ENCODE results near the gene PRDM12. TPM values are rescaled to one million over a fixed set of nuclear protein-coding genes. Genes with fewer than 3 reads are reported as not detected.

The PRDM12 gene
- total RNA-seq, 2 experiments from 2014 or later, result not detected

DNA sequence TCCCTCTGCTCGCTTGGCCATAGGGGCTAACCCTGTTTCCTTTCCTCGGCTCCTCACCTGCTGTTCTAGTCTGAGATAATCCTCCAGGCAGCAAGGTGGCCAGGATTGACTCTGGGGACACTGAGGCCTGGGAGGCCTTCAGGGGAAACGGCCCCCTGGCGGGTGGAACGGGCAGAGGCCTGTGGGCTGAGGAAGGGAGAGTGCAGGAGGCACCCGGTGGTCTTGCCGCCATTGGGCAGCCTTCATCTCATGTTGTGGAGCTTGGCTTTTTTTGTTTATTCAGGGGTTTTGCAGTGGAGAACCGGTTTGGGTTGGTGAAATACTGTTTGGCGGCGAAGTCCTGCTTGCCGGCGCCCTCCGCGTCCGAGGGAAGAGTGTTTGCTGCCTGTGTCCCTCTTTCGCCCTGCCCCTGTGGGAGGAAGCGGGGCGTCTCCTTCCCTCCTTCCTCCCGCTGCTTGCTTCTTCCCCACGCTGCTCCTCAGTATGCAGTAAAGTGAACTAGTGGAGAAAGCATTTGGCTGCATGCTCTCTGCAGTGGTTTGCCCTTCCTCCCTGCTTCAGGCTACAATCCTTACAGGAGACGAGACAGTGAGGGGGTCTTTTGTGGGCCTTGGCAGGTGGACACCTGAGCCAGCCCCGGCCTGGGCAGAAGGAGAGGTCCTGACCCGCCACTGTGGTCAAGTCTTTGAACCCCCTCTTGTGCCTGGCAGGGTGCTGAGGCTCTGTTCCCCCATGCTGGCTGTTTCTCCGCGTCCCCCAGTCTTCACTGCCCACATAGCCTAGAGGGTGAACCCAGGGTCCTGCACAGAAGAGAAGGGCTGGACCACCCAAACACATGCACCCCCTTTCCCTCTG lies 30.8 kb upstream of the PRDM12 start:
- no peak overlapping the region for H3K4me3 Mint-ChIP-seq
- H3K36me3 Mint-ChIP-seq, result peaks cover 12% of the 10 kb centered on the region

DNA sequence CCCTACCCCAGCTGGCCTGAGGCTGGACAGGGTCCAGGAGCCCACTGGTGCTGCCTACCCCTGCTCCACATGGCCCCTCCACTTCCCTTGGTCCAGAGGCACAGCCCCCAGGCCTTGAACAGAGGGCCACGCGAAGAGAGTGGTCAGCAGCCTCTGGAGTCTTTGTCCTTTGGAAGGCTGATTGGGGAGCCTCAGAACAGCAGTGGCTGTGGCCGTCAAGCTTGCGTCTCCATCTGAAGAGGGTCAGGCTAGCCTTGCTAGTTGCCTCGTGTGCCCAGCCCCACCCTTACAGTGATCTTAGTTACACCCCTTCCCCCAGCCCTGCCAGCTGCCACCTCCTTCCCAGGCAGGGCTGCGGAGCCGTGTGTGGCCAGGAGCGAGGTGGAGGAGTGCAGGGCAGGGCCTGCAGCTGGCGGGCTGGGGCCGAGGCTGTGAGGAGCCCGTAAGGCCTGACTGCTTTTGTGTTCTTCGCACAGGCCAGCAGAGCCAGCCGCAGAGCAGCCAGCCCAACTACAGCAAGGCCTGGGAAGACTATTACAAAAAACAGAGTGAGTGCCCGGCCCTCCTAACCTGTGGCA lies 30.1 kb upstream of the PRDM12 start:
- Mint-ChIP-seq H3K4me1 (no peaks in the 10 kb centered on the region), H3K9me3 (no peaks in the 10 kb centered on the region), H3K27me3 (no peaks in the 10 kb centered on the region), H3K36me3 (peaks cover 19% of the 10 kb centered on the region), H3K27ac (no peak overlapping the region), H3K4me3 (no peak overlapping the region)
- DNase-seq, result no peak

More for the DNA sequence above, 30.8 kb upstream of the PRDM12 start:
- no peaks in the 10 kb centered on the region for H3K9me3 Mint-ChIP-seq
- H3K27ac Mint-ChIP-seq, result no peak overlapping the region
- no peaks in the 10 kb centered on the region for H3K27me3 Mint-ChIP-seq
- DNase-seq, result no peak
- H3K4me1 Mint-ChIP-seq, result no peaks in the 10 kb centered on the region

DNA sequence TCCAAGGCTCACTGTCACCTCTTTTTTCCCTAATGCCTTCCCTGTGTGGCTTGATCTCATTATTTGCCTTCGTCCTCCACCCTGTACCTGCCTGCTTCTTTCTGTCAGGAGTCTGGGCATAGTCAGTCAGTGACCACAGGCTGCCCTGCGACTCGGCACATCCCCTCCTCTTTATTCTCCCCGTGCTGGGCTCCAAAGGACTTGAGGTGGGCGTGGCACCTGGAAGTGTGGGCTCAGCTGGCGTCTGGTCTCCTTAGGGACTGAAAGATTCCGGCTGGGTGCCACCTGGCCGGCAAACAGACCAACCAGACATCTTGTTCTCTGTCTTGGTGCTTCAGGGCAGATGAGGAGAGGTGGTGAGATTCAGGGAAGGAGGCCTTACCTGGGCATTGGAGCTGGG lies 29.6 kb upstream of the PRDM12 start:
- Mint-ChIP-seq H3K4me1 (no peaks in the 10 kb centered on the region), H3K27ac (no peak overlapping the region), H3K4me3 (no peak overlapping the region), H3K27me3 (no peaks in the 10 kb centered on the region), H3K36me3 (peaks cover 21% of the 10 kb centered on the region), H3K9me3 (no peaks in the 10 kb centered on the region)
- no peak for DNase-seq

DNA sequence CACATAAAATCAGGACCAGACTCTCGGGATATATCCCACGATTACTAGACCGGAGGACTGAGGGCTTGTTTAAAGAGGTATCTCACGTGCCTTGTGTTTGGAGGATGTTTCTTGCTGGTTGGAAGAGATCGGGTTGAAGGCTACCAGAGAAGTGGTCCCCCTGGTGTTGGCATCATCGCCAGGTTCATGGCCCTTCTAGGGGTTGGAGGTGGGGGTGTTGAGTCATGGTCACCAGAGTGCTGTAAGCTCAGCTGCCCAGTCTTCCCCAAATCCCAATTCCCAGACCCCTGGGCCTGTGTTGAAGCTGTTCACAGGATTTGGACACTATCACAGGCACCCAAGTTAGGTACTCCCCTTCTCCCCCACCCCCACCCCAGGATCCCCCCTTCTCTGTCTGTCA lies 29.1 kb upstream of the PRDM12 start:
- Mint-ChIP-seq H3K36me3 (peaks cover 21% of the 10 kb centered on the region), H3K27ac (no peak overlapping the region), H3K4me3 (no peak overlapping the region), H3K9me3 (no peaks in the 10 kb centered on the region), H3K4me1 (no peaks in the 10 kb centered on the region), H3K27me3 (no peaks in the 10 kb centered on the region)
- DNase-seq, result no peak

DNA sequence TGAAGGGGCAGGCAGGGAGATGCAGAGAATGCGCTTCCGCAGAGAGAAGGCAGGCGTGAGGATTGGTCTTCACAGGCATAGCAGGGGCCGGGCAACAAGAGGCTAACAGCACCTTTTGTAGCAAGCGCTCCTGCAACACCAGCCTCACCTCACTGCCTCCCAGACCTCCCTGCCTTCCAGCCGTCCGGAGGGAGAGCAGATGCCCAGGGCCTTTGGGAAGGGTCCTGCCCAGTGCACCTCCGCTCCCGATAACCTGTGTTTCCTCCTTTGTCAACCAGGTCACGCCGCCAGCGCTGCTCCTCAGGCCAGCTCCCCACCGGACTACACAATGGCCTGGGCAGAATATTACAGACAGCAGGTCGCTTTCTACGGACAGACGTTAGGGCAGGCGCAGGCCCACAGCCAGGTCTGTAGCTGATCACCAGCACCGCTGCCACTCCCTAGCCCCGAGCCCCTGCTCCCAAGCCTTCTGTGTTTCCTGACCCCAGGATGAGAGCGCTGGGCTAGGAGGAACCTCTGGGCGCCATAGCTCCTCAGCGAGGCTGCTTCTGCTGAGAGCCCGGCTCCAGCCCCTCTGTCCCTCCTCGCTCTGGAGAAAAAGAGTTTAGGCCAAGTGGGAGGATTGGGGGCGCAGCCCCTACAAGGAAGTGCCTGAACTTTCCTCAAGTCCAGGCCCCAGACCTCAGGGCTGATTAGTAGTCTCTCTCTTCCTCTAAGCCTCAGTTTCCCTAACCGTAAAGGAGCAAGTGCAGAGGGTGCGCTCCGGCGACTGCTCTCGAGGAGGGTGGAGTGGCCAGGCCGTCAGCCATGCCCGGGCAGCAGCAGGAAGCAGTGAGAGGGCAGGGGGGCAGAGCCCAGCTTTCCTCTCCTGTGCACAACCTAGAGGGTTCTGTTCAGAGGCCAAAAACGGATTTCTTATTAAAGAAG lies 28.4 kb upstream of the PRDM12 start:
- DNase-seq, result no peak
- no peaks in the 10 kb centered on the region for H3K4me1 Mint-ChIP-seq

DNA sequence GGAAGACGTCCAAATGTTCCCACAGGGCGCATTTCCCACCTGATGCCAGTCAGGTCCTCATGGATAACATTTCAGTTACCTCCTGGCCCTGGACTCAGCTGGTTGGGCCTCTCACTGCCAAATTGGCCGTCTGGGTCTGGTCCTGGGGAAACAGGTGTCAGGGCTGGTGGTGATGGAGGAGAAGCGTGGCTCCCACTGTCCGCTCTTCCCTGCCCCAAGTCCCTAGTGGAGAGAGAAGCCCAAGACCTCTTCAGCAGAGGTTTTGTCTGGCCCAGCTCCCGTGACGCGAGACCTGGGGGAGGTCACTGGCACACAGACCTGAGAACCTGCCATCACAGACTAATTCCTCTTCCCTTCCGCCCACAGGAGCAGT lies 27.8 kb upstream of the PRDM12 start:
- Mint-ChIP-seq H3K27ac (no peak overlapping the region), H3K36me3 (peaks cover 21% of the 10 kb centered on the region), H3K4me3 (no peak overlapping the region), H3K9me3 (no peaks in the 10 kb centered on the region), H3K4me1 (no peaks in the 10 kb centered on the region), H3K27me3 (no peaks in the 10 kb centered on the region)
- DNase-seq, result no peak

More for the DNA sequence above, 28.4 kb upstream of the PRDM12 start:
- H3K9me3 Mint-ChIP-seq, result no peaks in the 10 kb centered on the region
- no peaks in the 10 kb centered on the region for H3K27me3 Mint-ChIP-seq
- H3K4me3 Mint-ChIP-seq, result no peak overlapping the region
- H3K36me3 Mint-ChIP-seq, result peaks cover 21% of the 10 kb centered on the region
- H3K27ac Mint-ChIP-seq, result no peak overlapping the region

DNA sequence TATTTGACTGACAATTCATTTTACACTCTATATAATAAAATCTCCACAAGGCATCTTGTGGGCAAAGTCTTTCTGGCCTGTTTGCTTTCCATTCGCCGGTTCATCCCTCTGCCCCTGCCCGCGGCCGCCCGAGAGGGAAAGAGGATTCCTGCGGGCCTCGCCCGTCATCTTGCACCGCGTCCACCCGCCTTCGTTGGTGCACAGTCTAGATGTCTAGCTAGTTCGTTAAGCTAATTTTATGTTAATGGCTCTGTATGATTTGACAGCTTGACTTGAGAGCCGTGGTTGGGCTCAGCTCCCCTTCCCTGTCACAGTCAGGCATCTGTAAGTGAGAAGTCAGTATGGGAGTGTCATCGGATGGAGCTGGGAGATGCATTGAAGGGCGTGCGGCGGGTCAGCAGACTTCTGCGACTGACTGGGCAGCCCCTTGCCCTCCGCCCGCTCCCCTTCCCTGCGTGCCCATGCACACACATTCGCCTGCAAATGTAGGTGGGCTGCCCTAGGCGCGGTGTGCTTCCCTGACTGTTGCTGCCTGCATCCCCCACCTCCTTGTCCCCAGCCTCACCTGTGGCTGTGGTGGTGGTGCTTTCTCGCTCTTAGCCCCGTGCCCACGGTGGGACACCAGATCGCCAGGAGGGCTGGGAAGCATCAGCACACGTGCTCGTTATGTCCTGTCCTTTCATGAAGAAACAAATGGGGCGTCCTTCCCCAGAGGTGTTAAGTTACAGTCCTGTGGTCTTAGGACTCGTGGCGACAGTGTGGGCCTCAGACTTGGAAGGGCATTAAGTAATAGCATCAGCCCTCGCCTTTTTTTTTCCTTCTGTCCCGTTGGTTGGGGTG lies 25.9 kb upstream of the PRDM12 start:
- H3K27me3 Mint-ChIP-seq, result no peaks in the 10 kb centered on the region
- peaks cover 21% of the 10 kb centered on the region for H3K36me3 Mint-ChIP-seq
- DNase-seq, result no peak
- no peaks in the 10 kb centered on the region for H3K9me3 Mint-ChIP-seq
- H3K4me3 Mint-ChIP-seq, result no peak overlapping the region
- no peaks in the 10 kb centered on the region for H3K4me1 Mint-ChIP-seq
- H3K27ac Mint-ChIP-seq, result no peak overlapping the region

DNA sequence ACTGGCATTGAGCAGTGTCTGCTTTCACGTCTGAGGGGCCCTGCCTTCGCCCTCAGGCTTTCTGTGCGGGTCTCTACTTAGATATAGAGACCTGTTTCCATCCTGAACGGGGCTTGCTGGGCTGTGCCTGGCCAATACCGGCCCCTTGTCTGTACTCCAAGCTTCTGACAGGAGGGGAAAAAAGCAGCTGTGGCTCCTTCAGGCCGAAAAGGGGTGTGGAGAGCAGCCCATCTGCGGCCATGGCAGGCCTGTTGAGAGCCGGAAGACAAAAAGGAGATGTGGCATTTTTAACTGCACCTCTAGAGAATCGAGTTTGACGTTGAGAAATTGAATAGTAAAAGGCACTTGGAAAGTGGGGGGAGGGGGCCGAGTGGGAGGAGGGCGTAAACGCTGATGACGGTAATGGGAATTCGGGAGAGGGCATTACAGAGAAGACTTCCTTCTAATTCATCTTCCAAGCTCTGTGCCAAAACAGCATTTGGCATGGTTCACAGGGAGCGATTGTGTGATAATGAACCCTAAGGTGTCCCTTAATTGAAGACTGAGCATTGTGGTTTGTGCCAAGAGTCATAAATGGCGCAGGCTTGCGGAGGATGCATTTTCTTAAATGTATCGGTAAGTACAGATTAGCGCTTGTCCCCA lies 25.1 kb upstream of the PRDM12 start:
- no peak overlapping the region for H3K27ac Mint-ChIP-seq
- H3K9me3 Mint-ChIP-seq, result no peaks in the 10 kb centered on the region
- H3K27me3 Mint-ChIP-seq, result no peaks in the 10 kb centered on the region
- H3K36me3 Mint-ChIP-seq, result peaks cover 21% of the 10 kb centered on the region
- no peak for DNase-seq
- H3K4me3 Mint-ChIP-seq, result no peak overlapping the region
- H3K4me1 Mint-ChIP-seq, result no peaks in the 10 kb centered on the region

DNA sequence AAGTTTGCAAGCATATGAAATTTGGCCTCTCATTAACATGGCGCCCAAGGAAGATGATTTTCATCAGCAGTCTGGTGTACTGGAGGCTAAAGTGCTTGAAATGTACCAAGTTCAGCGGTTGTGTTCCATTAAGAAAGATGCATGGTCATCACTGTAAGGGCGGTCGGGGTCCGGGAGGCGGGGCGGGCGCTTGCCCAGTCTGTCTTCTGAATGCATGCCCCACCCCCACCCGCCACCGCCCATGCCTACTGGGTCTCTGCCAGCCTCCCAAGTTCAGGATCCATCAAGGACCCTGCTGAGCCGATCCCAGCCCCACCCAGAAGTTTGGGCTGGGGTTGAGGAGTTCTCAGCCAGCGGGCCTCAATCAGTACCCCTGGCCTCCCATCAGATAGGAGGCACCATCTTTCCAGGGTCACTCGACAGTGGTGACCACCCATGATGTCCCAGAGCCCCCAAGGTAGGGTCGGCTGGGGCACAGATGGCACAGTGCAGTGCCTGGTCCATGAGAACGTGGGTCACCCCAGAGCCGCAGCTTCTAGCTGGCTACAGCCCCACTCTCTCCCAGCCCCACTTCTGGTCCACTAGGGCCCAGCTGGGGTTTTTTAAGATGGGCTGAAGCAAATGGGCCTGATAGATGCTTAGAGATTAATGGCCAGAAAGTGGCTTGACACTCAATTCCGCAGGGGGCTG lies 24.4 kb upstream of the PRDM12 start:
- Mint-ChIP-seq H3K36me3 (peaks cover 18% of the 10 kb centered on the region), H3K27me3 (no peaks in the 10 kb centered on the region), H3K9me3 (no peaks in the 10 kb centered on the region), H3K27ac (no peak overlapping the region), H3K4me3 (no peak overlapping the region), H3K4me1 (no peaks in the 10 kb centered on the region)
- no peak for DNase-seq

DNA sequence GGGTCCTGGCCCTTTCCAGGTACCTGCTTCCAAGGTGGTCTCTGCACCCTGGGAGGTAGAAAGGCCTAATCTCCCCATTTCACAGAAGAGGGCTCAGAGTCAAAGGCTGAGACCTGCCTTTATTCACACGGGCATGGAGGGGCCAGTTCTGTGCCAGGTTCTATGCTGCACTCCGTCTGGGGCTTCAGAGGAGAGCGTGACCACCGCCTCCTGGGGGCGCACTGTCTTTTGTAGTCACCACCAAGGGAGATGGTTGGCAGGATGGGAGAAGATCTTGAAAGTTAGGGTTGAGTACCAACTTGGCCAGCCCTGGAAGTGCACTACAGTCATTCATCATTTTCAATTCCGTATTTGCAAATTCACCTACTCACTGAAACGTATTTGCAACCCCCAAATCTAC lies 23.7 kb upstream of the PRDM12 start:
- H3K27me3 Mint-ChIP-seq, result no peaks in the 10 kb centered on the region
- no peak overlapping the region for H3K4me3 Mint-ChIP-seq
- no peak overlapping the region for H3K27ac Mint-ChIP-seq
- peaks cover 17% of the 10 kb centered on the region for H3K36me3 Mint-ChIP-seq
- DNase-seq, result no peak
- peaks cover under 1% of the 10 kb centered on the region for H3K9me3 Mint-ChIP-seq
- no peaks in the 10 kb centered on the region for H3K4me1 Mint-ChIP-seq

DNA sequence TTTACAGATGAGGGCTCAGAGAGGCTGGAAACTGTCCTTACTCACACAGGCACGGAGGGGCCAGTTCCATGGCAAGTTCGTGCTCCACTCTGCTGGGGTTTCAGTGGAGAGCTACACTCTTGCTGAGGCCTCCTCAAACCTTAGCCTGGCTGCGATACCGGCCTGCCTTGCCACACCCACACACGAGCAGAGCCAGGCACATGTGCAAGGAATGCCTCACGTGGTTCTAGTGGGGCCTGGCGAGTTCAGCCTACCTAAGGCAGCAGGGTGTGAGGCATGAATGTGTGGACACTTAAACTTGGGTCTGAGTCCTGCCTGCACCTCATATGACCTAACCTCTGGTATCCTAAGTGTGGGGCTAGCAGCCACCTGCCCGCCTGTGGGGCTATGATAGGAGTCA lies 21.5 kb upstream of the PRDM12 start:
- no peak overlapping the region for H3K27ac Mint-ChIP-seq
- H3K36me3 Mint-ChIP-seq, result peaks cover 12% of the 10 kb centered on the region
- no peaks in the 10 kb centered on the region for H3K27me3 Mint-ChIP-seq
- H3K4me1 Mint-ChIP-seq, result no peaks in the 10 kb centered on the region
- peaks cover 6% of the 10 kb centered on the region for H3K9me3 Mint-ChIP-seq
- DNase-seq, result no peak
- H3K4me3 Mint-ChIP-seq, result no peak overlapping the region

DNA sequence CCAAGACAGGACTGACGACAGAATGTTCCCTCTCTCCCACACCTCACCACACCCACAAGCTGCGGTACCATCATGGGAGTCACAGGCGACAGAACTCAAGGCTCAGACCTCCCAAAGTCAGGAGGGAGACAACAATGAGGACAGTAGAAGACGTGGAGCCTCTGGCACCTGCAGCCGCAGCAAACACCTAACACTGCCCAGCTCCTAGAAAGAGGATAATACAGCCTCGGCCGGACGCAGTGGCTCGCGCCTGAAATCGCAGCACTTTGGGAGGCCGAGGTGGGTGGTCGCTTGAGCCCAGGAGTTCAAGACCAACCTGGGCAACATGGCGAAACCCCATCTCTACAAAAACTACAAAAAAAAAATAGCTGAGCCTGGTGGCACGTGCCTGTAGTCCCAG lies 13.2 kb upstream of the PRDM12 start:
- DNase-seq, result no peak
- peaks cover 12% of the 10 kb centered on the region for H3K27me3 Mint-ChIP-seq
- H3K4me1 Mint-ChIP-seq, result no peaks in the 10 kb centered on the region
- no peaks in the 10 kb centered on the region for H3K36me3 Mint-ChIP-seq
- peaks cover 2% of the 10 kb centered on the region for H3K9me3 Mint-ChIP-seq
- H3K4me3 Mint-ChIP-seq, result no peak overlapping the region
- H3K27ac Mint-ChIP-seq, result no peak overlapping the region

DNA sequence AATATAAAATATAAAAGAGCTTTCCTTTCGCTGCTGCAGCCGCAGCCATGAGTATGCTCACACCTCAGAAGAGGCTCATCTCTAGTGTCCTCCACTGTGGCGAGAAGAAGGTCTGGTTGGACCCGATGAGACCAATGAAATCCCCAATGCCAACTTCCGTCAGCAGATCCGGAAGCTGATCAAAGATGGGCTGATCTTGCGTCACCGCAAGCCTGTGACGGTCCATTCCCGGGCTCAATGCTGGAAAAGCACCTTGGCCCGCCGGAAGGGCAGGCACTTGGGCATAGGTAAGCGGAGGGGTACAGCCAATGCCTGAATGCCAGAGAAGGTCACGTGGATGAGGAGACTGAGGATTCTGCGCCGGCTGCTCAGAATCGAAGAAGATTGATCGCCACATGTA lies 12.6 kb upstream of the PRDM12 start:
- Mint-ChIP-seq H3K27me3 (peaks cover 17% of the 10 kb centered on the region), H3K4me3 (no peak overlapping the region), H3K9me3 (no peaks in the 10 kb centered on the region), H3K36me3 (no peaks in the 10 kb centered on the region), H3K4me1 (no peaks in the 10 kb centered on the region), H3K27ac (no peak overlapping the region)
- no peak for DNase-seq

DNA sequence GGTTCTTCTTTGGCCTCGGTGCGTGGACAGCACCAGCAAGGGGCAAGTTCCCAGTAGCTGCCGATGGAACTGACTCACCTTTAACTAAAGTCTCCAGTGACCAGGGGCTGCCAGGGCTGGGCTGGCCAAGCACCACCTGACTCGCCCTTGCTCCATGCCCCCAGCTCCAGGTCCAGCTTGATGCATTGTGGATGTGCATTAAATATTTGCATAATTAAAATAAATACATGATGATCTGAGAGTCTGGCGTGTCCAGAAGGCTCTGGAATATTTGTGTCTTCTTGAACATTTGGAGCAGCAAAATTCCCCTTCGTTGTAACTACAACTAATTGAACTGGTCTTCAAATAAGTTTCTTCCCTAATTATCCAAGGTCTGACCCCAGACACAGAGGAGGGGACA lies 9.5 kb upstream of the PRDM12 start:
- DNase-seq, result no peak
- Mint-ChIP-seq H3K9me3 (no peaks in the 10 kb centered on the region), H3K36me3 (no peaks in the 10 kb centered on the region), H3K4me1 (peaks cover 2% of the 10 kb centered on the region), H3K27me3 (peaks cover 41% of the 10 kb centered on the region), H3K4me3 (no peak overlapping the region), H3K27ac (no peak overlapping the region)
